Uterus (tissue), 2 donors: ENCODE data around the gene RABGAP1.

Experiments used
- CTCF ChIP-seq, 4 experiments: fragments of 200-600 bp in 2 of 4; fragments of 450-650 bp in 2 of 4; sonication (generic) in 2 of 4; IDR thresholded peaks; one replicate each; pipeline ENCODE4 v1.5.1; 2016 to 2019; ENCODE audit warnings: antibody characterized with exemption in 4 of 4, mild to moderate bottlenecking in 2 of 4, moderate library complexity in 1 of 4
- POLR2A ChIP-seq, 2 donors: fragments of 450-650 bp; IDR thresholded peaks; one replicate each; pipeline ENCODE4 v1.6.1; 2016; ENCODE audit warnings: antibody characterized with exemption in 2 of 2, mild to moderate bottlenecking in 1 of 2, moderate library complexity in 1 of 2

GRCh38 chr9:123116036-123116435 lies 175.2 kb downstream of the RABGAP1 start:
- TF ChIP-seq CTCF (IDR thresholded peaks at IDR 0.05) (no peak), POLR2A (IDR thresholded peaks at IDR 0.05) (no peak)
